GM10266 (cell line): ENCODE data around the gene USP44.
A peak's percentile ranks its signal among the peaks of the same experiment; 100 is the strongest.

Source experiments
- DNase-seq: peaks from one replicate; pipeline ENCODE4 v3.0.0; 2012; ENCODE audit errors: extremely low spot score
- CTCF ChIP-seq: IDR thresholded peaks from 2 replicates; pipeline ENCODE4 v1.5.1; 2012; ENCODE audit warnings: mild to moderate bottlenecking, low read depth; ENCODE audit not compliant: control insufficient read depth, insufficient read depth; ENCODE audit errors: missing control alignments

USP44 gene

GRCh38 chr12:95541436-95541835 lies 9.8 kb downstream of the USP44 start:
- no peak for TF ChIP-seq CTCF
- DNase-seq = no peak

- no peak for TF ChIP-seq CTCF
- DNase-seq = no peak
These were observed 12.6 kb downstream of the USP44 start for GRCh38 chr12:95538656-95539055.

DNA sequence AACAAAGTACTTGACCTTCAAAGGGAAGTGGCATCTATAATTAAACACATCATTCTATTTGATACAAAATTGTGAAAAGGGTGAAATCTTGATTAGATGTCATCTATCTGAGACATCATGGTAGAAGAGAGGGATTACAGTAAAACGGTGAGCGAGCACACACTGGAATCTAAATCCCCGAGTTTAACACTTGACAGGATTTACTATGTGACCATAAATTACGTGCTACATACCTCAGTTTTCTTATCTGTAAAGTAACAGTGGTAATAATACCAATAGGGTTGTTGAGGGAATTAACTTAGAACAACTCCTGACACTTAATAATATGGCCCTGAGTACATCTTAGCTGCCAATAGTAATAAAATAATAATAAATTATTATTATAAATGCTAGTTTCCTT lies 13.3 kb downstream of the USP44 start:
- no peak for DNase-seq

DNA sequence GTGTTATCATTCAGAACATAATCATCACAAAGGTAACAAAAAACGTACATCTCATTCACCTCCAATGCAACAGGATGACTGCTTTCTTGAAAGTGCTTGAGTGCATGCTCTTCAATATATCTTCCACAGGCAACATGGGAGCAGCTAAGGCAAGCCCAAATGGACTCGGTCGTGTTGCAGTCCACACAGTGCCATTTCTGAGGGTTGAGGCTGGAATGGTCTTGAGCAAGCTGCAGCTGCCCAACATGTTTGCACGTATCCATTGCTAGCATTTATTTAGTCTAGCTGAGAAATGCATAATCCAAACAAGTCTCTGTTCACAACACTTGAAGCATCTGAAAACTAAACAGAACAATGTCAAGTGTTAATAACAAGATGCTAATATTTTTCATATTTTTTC lies 17.3 kb downstream of the USP44 start:
- peak; percentile 2 for TF ChIP-seq CTCF
- DNase-seq = no peak

More for the DNA sequence above, 13.3 kb downstream of the USP44 start:
- no peak for TF ChIP-seq CTCF

GRCh38 chr12:95532851-95533250 lies 18.4 kb downstream of the USP44 start:
- no peak for TF ChIP-seq CTCF
- no peak for DNase-seq

- no peak for TF ChIP-seq CTCF
- DNase-seq = no peak
These were observed 21.5 kb downstream of the USP44 start for GRCh38 chr12:95529693-95530225.

DNA sequence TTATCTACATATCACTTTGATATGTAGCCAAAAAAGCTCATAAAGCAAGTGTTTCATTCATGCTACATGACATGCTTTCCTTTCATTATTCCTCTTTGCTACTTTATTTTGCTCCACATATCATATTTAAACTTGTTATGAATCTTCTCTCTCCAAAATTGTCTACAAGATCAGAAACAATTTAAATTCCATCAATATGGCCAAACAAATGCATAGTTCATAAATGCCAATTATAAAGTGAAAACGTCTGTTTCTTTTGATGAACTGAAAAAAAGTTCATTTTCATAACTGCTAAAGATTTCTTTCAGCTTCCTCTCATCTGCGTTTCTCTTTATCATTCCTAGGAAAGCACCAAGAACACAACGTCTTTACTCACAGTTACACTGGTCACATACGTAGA lies 22.8 kb downstream of the USP44 start:
- DNase-seq = no peak
- no peak for TF ChIP-seq CTCF
